Stimulated activated naive CD8-positive, alpha-beta T cell treated with anti-CD3 and anti-CD28 coated beads, Interleukin-15, Interleukin-2, amounts not matched to agents 100 U/mL and 50 U/mL, for 24 hours (primary cell): Measurements from ENCODE around the gene ANKH.
"Not testable (repeated sequence)": the region's sequence is repeated elsewhere in the genome, so short reads cannot be mapped to it uniquely, and the experiment has no call there.

Source experiments
- ATAC-seq: fragments of 150-1000 bp; cut with Tn5 transposase; one replicate; pipeline ENCODE4 v1.10.0; 2021
- DNase-seq: peaks from one replicate; pipeline ENCODE4 v3.0.0; 2021

ANKH gene

GRCh38 chr5:14882658-14883580 lies 11.3 kb upstream of the ANKH start:
- DNase-seq (no peak), ATAC-seq (no peak)

GRCh38 chr5:14881826-14882225 lies 10.2 kb upstream of the ANKH start:
- ATAC-seq (no peak), DNase-seq (no peak)

GRCh38 chr5:14880688-14881087 lies 9.1 kb upstream of the ANKH start:
- no peak for ATAC-seq
- DNase-seq: no peak

- ATAC-seq: no peak
- DNase-seq: no peak
Measured at GRCh38 chr5:14879937-14880589, 8.5 kb upstream of the ANKH start.

- ATAC-seq: no peak
- no peak for DNase-seq
Measured at GRCh38 chr5:14879393-14879792, 7.8 kb upstream of the ANKH start.

GRCh38 chr5:14878192-14878591 lies 6.6 kb upstream of the ANKH start:
- DNase-seq, ATAC-seq: not testable (repeated sequence)

- no peak for ATAC-seq
- DNase-seq: no peak
Measured at GRCh38 chr5:14876095-14876494, 4.5 kb upstream of the ANKH start.

- ATAC-seq: no peak
- DNase-seq: no peak
Measured at GRCh38 chr5:14873790-14874189, 2.2 kb upstream of the ANKH start.

- DNase-seq (peak; percentile 14), ATAC-seq (no peak)
Measured at GRCh38 chr5:14873093-14873492, 1.5 kb upstream of the ANKH start.

- peak; percentile 45 for ATAC-seq
- DNase-seq: peak; percentile 77
Measured at GRCh38 chr5:14872070-14872989, 752 bp upstream of the ANKH start.

- ATAC-seq (peak; percentile 47), DNase-seq (peak; percentile 73)
Measured at GRCh38 chr5:14870337-14871213, 1.0 kb downstream of the ANKH start.

GRCh38 chr5:14869668-14870164 lies 1.9 kb downstream of the ANKH start:
- peak; percentile 37 for DNase-seq
- peak; percentile 45 for ATAC-seq

- no peak for DNase-seq
- no peak for ATAC-seq
Measured at GRCh38 chr5:14869233-14869632, 2.3 kb downstream of the ANKH start.

GRCh38 chr5:14868771-14869170 lies 2.8 kb downstream of the ANKH start:
- DNase-seq (no peak), ATAC-seq (no peak)

- ATAC-seq (no peak), DNase-seq (no peak)
Measured at GRCh38 chr5:14864181-14864812, 7.3 kb downstream of the ANKH start.

- ATAC-seq (no peak), DNase-seq (no peak)
Measured at GRCh38 chr5:14863105-14863504, 8.5 kb downstream of the ANKH start.

- ATAC-seq: no peak
- DNase-seq: no peak
Measured at GRCh38 chr5:14861123-14861765, 10.3 kb downstream of the ANKH start.

- DNase-seq (no peak), ATAC-seq (no peak)
Measured at GRCh38 chr5:14859980-14860379, 11.6 kb downstream of the ANKH start.

GRCh38 chr5:14859150-14859549 lies 12.4 kb downstream of the ANKH start:
- ATAC-seq (no peak), DNase-seq (no peak)

- ATAC-seq (no peak), DNase-seq (no peak)
Measured at GRCh38 chr5:14855366-14855765, 16.2 kb downstream of the ANKH start.
